SK-N-SH treated with all-trans-retinoic acid at 6 μM for 48 hours (cell line): ENCODE results near the gene PTF1A.

Source experiments
- ATAC-seq: fragments of 200-7000 bp; cut with Tn5 transposase; 3 replicates; pipeline ENCODE4 v1.9.1; 2020; ENCODE audit warnings: mild to moderate bottlenecking, moderate library complexity
- ARNTL ChIP-seq: fragments of 450-650 bp; formaldehyde crosslinking; IDR thresholded peaks from 2 replicates; pipeline ENCODE4 v1.5.0; 2020; ENCODE audit warnings: low read depth, mild to moderate bottlenecking, moderate library complexity, borderline replicate concordance
- BACH2 ChIP-seq: fragments of 250-450 bp; sonication (Bioruptor Pico); IDR thresholded peaks from 2 replicates; pipeline ENCODE4 v1.9.0; 2021; ENCODE audit warnings: mild to moderate bottlenecking, borderline replicate concordance
- CSDC2 ChIP-seq: fragments of 250-450 bp; sonication (Bioruptor Pico); IDR thresholded peaks from 2 replicates; pipeline ENCODE4 v1.5.0; 2020; ENCODE audit warnings: mild to moderate bottlenecking, moderate library complexity
- CSRNP3 ChIP-seq: fragments of 250-450 bp; sonication (Bioruptor Pico); IDR thresholded peaks from 2 replicates; pipeline ENCODE4 v1.5.1; 2021; ENCODE audit warnings: mild to moderate bottlenecking, moderate library complexity
- ESRRG ChIP-seq: fragments of 250-450 bp; sonication (Bioruptor Pico); IDR thresholded peaks from 2 replicates; pipeline ENCODE4 v1.6.1; 2021; ENCODE audit warnings: mild to moderate bottlenecking
- GLIS3 ChIP-seq: fragments of 250-450 bp; sonication (Bioruptor Pico); IDR thresholded peaks from 2 replicates; pipeline ENCODE4 v1.5.0; 2020; ENCODE audit warnings: mild to moderate bottlenecking, moderate library complexity
- ISL1 ChIP-seq: fragments of 250-450 bp; sonication (Bioruptor Pico); IDR thresholded peaks from 2 replicates; pipeline ENCODE4 v2.1.2; 2022; ENCODE audit warnings: mild to moderate bottlenecking, moderate library complexity
- OSR1 ChIP-seq: fragments of 250-450 bp; sonication (Bioruptor Pico); IDR thresholded peaks from 2 replicates; pipeline ENCODE4 v1.8.0; 2022; ENCODE audit warnings: moderate library complexity, mild to moderate bottlenecking, inconsistent platforms
- POU6F1 ChIP-seq: fragments of 250-450 bp; sonication (Bioruptor Pico); IDR thresholded peaks from 2 replicates; pipeline ENCODE4 v1.8.0; 2021; ENCODE audit warnings: low read depth, mild to moderate bottlenecking, moderate library complexity, borderline replicate concordance
- PPARA ChIP-seq: fragments of 250-450 bp; sonication (Bioruptor Pico); IDR thresholded peaks from 2 replicates; pipeline ENCODE4 v1.5.0; 2020; ENCODE audit warnings: mild to moderate bottlenecking, borderline replicate concordance
- RARB ChIP-seq: fragments of 250-450 bp; sonication (Bioruptor Pico); IDR thresholded peaks from 2 replicates; pipeline ENCODE4 v1.8.0; 2021; ENCODE audit warnings: mild to moderate bottlenecking, moderate library complexity
- SNAI2 ChIP-seq: fragments of 250-450 bp; sonication (Bioruptor Pico); IDR thresholded peaks from 2 replicates; pipeline ENCODE4 v1.5.0; 2020; ENCODE audit warnings: mild to moderate bottlenecking, moderate library complexity
- TCF4 ChIP-seq: fragments of 250-450 bp; sonication (Bioruptor Pico); IDR thresholded peaks from 2 replicates; pipeline ENCODE4 v1.8.0; 2021; ENCODE audit warnings: mild to moderate bottlenecking, moderate library complexity, borderline replicate concordance
- TSHZ2 ChIP-seq: fragments of 250-450 bp; sonication (Bioruptor Pico); IDR thresholded peaks from 2 replicates; pipeline ENCODE4 v1.5.0; 2020; ENCODE audit warnings: mild to moderate bottlenecking, moderate library complexity
- ZFP3 ChIP-seq: fragments of 250-450 bp; sonication (Bioruptor Pico); IDR thresholded peaks from 2 replicates; pipeline ENCODE4 v1.5.0; 2020; ENCODE audit warnings: mild to moderate bottlenecking, moderate library complexity
- ZNF565 ChIP-seq: fragments of 450-650 bp; formaldehyde crosslinking; conservative IDR thresholded peaks from 2 replicates; pipeline ENCODE4 v1.5.0; 2020; ENCODE audit warnings: low read depth, mild to moderate bottlenecking, moderate library complexity
- ZNF70 ChIP-seq: fragments of 450-650 bp; formaldehyde crosslinking; IDR thresholded peaks from 2 replicates; pipeline ENCODE4 v1.5.0; 2020; ENCODE audit warnings: mild to moderate bottlenecking, moderate library complexity
- ZNF8 ChIP-seq: fragments of 450-650 bp; formaldehyde crosslinking; IDR thresholded peaks from 2 replicates; pipeline ENCODE4 v1.5.0; 2020; ENCODE audit warnings: mild to moderate bottlenecking, moderate library complexity
- TF ChIP-seq, protein P1 (sequence below): fragments of 250-450 bp; sonication (Bioruptor Pico); IDR thresholded peaks from 2 replicates; pipeline ENCODE4 v1.8.0; 2020; ENCODE audit warnings: mild to moderate bottlenecking, moderate library complexity, borderline replicate concordance
- TF ChIP-seq, protein P2 (sequence below): fragments of 250-450 bp; sonication (Bioruptor Pico); IDR thresholded peaks from 2 replicates; pipeline ENCODE4 v1.5.1; 2020; ENCODE audit warnings: low read depth, mild to moderate bottlenecking, moderate library complexity

The PTF1A gene

DNA sequence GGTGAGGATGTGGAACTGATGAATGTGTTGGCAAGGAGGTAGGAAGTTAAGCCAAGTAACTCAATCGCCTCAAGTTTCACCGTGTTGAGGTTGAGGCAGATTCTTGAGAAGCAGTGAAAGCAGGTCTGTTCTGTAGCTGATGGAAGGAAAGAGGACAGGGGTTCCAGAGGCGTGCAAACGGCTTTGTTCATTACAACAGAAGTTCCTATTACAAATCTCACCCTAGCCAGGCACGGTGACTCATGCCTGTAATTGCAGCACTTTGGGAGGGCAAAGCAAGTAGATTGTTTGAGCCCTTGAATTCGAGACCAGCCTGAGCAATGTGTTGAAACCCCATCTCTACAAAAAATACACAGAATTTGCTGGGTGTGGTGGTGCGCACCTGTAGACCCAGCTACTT, 36.9 kb upstream of the PTF1A start:
- no peak for ATAC-seq
- no peak for TF ChIP-seq ARNTL (CRISPR knock-in tag)
- no peak for TF ChIP-seq PPARA (CRISPR knock-in tag)
- TF ChIP-seq CSDC2: no peak
- TF ChIP-seq ZNF8 (CRISPR knock-in tag): no peak
- no peak for TF ChIP-seq OSR1 (CRISPR knock-in tag)
- TF ChIP-seq, protein P1, sequence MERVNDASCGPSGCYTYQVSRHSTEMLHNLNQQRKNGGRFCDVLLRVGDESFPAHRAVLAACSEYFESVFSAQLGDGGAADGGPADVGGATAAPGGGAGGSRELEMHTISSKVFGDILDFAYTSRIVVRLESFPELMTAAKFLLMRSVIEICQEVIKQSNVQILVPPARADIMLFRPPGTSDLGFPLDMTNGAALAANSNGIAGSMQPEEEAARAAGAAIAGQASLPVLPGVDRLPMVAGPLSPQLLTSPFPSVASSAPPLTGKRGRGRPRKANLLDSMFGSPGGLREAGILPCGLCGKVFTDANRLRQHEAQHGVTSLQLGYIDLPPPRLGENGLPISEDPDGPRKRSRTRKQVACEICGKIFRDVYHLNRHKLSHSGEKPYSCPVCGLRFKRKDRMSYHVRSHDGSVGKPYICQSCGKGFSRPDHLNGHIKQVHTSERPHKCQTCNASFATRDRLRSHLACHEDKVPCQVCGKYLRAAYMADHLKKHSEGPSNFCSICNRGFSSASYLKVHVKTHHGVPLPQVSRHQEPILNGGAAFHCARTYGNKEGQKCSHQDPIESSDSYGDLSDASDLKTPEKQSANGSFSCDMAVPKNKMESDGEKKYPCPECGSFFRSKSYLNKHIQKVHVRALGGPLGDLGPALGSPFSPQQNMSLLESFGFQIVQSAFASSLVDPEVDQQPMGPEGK (CRISPR knock-in tag): no peak
- no peak for TF ChIP-seq SNAI2
- no peak for TF ChIP-seq GLIS3 (CRISPR knock-in tag)
- TF ChIP-seq, protein P2, sequence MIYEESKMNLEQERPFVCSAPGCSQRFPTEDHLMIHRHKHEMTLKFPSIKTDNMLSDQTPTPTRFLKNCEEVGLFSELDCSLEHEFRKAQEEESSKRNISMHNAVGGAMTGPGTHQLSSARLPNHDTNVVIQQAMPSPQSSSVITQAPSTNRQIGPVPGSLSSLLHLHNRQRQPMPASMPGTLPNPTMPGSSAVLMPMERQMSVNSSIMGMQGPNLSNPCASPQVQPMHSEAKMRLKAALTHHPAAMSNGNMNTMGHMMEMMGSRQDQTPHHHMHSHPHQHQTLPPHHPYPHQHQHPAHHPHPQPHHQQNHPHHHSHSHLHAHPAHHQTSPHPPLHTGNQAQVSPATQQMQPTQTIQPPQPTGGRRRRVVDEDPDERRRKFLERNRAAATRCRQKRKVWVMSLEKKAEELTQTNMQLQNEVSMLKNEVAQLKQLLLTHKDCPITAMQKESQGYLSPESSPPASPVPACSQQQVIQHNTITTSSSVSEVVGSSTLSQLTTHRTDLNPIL (CRISPR knock-in tag): no peak
- no peak for TF ChIP-seq POU6F1 (CRISPR knock-in tag)
- no peak for TF ChIP-seq ISL1
- TF ChIP-seq ESRRG (CRISPR knock-in tag): no peak
- no peak for TF ChIP-seq CSRNP3
- no peak for TF ChIP-seq ZNF70 (CRISPR knock-in tag)
- TF ChIP-seq BACH2 (CRISPR knock-in tag): no peak
- TF ChIP-seq ZFP3 (CRISPR knock-in tag): no peak

- TF ChIP-seq SNAI2 (no peak), ZNF8 (CRISPR knock-in tag) (no peak), TCF4 (CRISPR knock-in tag) (no peak), TSHZ2 (CRISPR knock-in tag) (no peak), ZNF565 (CRISPR knock-in tag) (no peak), BACH2 (CRISPR knock-in tag) (no peak), PPARA (CRISPR knock-in tag) (no peak), POU6F1 (CRISPR knock-in tag) (no peak), RARB (no peak), ISL1 (no peak), ZNF70 (CRISPR knock-in tag) (no peak)
- TF ChIP-seq, protein P1 (CRISPR knock-in tag): no peak
- TF ChIP-seq, protein P2 (CRISPR knock-in tag): no peak
- no peak for ATAC-seq
These were observed 35.5 kb upstream of the PTF1A start for GRCh38 chr10:23156447-23157150.
